C4-2B (cell line): ENCODE data around the gene TENM4.

Experiments
- ZFX ChIP-seq: fragments of 450-650 bp; IDR thresholded peaks from 2 replicates; pipeline ENCODE4 v1.6.1; 2017
- TF ChIP-seq, protein P1 (sequence below): fragments of 450-650 bp; conservative IDR thresholded peaks from 2 replicates; pipeline ENCODE4 v1.5.1; 2017; ENCODE audit warnings: mild to moderate bottlenecking

DNA sequence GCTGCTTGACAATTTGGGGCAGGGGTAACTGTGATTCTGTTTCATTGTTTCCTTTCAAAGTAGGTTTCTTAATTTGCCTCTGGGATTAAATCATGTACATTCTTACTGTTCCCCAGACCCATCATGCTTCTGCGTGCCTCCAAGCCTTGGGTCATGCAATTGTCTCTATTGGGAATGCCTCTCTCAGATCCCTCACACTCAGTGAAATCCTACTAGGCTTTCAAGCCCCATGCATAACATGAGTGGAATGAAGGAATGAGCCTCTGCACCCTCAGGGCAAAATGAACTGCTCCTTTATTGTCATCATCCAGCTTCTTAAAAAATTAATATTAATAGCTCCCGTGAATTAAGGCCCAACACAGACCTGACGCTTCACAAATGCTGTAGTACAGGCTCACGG is 381.7 kb downstream of the TENM4 start:
- TF ChIP-seq, protein P1, sequence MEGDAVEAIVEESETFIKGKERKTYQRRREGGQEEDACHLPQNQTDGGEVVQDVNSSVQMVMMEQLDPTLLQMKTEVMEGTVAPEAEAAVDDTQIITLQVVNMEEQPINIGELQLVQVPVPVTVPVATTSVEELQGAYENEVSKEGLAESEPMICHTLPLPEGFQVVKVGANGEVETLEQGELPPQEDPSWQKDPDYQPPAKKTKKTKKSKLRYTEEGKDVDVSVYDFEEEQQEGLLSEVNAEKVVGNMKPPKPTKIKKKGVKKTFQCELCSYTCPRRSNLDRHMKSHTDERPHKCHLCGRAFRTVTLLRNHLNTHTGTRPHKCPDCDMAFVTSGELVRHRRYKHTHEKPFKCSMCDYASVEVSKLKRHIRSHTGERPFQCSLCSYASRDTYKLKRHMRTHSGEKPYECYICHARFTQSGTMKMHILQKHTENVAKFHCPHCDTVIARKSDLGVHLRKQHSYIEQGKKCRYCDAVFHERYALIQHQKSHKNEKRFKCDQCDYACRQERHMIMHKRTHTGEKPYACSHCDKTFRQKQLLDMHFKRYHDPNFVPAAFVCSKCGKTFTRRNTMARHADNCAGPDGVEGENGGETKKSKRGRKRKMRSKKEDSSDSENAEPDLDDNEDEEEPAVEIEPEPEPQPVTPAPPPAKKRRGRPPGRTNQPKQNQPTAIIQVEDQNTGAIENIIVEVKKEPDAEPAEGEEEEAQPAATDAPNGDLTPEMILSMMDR: no peak
- TF ChIP-seq ZFX: no peak
